MCF 10A (cell line): ENCODE measurements around the gene TAF3. TPM values are rescaled to one million over a fixed set of nuclear protein-coding genes. Genes with fewer than 3 reads are reported as not detected.

Experiments used
- BruUV-seq: library from RNA; stranded (reverse); fragments of 400-500 nt; replicated peaks from 2 replicates; lab custom pipeline; 2021; lab: Mats Ljungman, UMichigan
- CTCF ChIA-PET: fragments of 300-600 bp; sonication (Branson Sonifier 250); formaldehyde crosslinking; extraction: SDS; loops from one replicate; lab custom pipeline; 2021; ENCODE audit warnings: antibody characterized with exemption, inconsistent platforms; lab: Yijun Ruan, JAX
- POLR2A ChIA-PET: fragments of 300-600, 350-650 bp; sonication (Branson Sonifier 250); formaldehyde crosslinking; extraction: SDS; loops from one replicate; lab custom pipeline; 2020; ENCODE audit warnings: antibody characterized with exemption, inconsistent platforms; lab: Yijun Ruan, JAX
- DNase-seq: peaks from one replicate; pipeline ENCODE4 v3.0.0-alpha.2; 2018; ENCODE audit not compliant: unreplicated experiment
- H3K27ac Mint-ChIP-seq: one replicate; pipeline ENCODE4 v1.8.0; 2022; ENCODE audit warnings: mild to moderate bottlenecking, low read depth, mixed read lengths; ENCODE audit not compliant: unreplicated experiment
- H3K27me3 Mint-ChIP-seq: one replicate; pipeline ENCODE4 v1.8.0; 2022; ENCODE audit warnings: mixed read lengths; ENCODE audit not compliant: insufficient read depth, unreplicated experiment
- H3K36me3 Mint-ChIP-seq: one replicate; pipeline ENCODE4 v1.8.0; 2022; ENCODE audit warnings: mild to moderate bottlenecking, moderate library complexity, mixed read lengths; ENCODE audit not compliant: insufficient read depth, unreplicated experiment
- H3K4me1 Mint-ChIP-seq: one replicate; pipeline ENCODE4 v1.8.0; 2022; ENCODE audit warnings: mixed read lengths; ENCODE audit not compliant: insufficient read depth, unreplicated experiment
- H3K4me3 Mint-ChIP-seq: one replicate; pipeline ENCODE4 v1.8.0; 2022; ENCODE audit warnings: mild to moderate bottlenecking, moderate library complexity, mixed read lengths; ENCODE audit not compliant: unreplicated experiment
- H3K9me3 Mint-ChIP-seq: one replicate; pipeline ENCODE4 v1.8.0; 2022; ENCODE audit warnings: mixed read lengths; ENCODE audit not compliant: unreplicated experiment
- CTCF ChIP-seq: fragments of 200-600 bp; IDR thresholded peaks from one replicate; pipeline ENCODE4 v1.8.0; 2022; ENCODE audit warnings: antibody characterized with exemption, mild to moderate bottlenecking; ENCODE audit not compliant: unreplicated experiment
- intact Hi-C: fragments of 100-400 bp; cut with micrococcal nuclease; formaldehyde crosslinking; loops from 2 replicates; pipeline ENCODE4 v1.14.1; 2022
- total RNA-seq: library from RNA; stranded (reverse); gene quantifications from 2 replicates; pipeline ENCODE4 v1.2.3, GENCODE V29; 2022

Gene TAF3
- total RNA-seq, 1 experiment from 2014 or later, result 9.9 TPM

DNA sequence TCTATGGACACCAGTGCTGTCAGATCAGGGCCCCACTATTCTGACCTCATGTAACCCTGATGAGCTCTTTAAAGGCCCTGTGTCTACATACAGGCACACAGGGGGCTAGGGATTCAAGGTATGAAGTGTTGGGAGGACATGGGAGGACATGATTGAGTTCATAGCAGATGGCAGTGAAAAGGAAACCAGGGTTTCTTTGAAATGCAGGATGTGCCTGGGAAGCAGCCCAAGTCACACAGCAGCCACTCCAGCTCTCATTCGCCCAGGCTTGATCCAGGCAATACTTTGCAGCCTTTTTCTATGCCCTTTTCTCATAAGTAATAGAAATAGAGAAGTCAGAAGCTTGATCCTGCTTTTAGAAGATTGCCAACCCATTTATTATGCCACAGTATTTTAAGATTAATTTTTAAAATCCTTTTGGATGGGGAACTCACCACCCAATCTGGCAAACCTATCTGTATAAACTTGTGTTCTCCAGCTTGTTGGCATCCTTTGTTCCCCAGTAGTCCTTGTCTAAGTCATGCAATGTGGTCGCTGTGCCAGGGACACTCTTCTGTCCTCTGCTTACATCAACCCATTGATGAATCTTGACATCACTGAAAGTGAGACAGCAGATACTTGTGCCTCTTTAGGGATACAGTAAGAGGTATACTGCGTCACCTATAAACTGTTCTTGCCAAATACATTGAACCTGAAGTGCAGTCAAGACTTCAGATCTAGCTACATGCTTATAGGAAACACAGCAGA is 95.0 kb downstream of the TAF3 start:
- Mint-ChIP-seq H3K4me1 (no peaks in the 10 kb centered on the region), H3K4me3 (no peak overlapping the region), H3K36me3 (no peaks in the 10 kb centered on the region), H3K9me3 (no peaks in the 10 kb centered on the region), H3K27ac (no peak overlapping the region), H3K27me3 (no peaks in the 10 kb centered on the region)
- BruUV-seq, result no TSS peak
- intact Hi-C loops, result no loop called here
- no peak for DNase-seq
- ChIA-PET CTCF (no interaction called here), POLR2A (interaction anchor here (0.6 kb wide), 1 partner anchor 987 kb away, joined by 3 read pairs; no protein-coding TSS in a partner anchor)
- TF ChIP-seq CTCF, result no peak

DNA sequence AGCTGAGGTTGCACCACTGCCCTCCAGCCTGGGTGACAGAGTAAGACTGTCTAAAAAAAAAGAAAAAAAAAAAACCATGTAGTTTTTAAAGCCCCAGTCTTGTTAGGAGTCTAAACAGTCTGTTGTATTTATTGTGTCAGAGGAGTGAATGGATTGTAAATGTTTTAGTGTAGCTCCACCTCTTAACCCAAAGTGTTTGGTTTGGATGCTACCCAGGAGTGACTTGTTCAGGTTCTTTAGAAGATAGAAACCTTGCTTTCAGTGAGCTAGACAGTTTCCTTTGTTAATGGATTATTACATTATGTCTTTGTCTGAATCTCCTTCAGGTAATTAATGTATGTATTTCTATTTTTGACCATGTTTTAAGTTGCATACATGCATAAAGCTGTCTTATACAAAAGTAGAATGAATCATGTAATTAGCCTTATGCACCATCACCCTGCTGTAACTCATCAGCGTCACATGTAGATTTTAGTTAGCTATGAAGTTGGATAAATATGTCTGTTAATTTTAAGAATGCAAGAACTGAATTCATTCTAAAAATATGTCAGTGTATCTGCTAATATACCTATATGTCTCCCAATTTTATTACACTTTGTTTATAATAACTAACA is 97.7 kb downstream of the TAF3 start:
- Mint-ChIP-seq H3K36me3 (no peaks in the 10 kb centered on the region), H3K27me3 (no peaks in the 10 kb centered on the region), H3K9me3 (no peaks in the 10 kb centered on the region), H3K4me1 (no peaks in the 10 kb centered on the region), H3K27ac (no peak overlapping the region), H3K4me3 (no peak overlapping the region)
- intact Hi-C loops, result no loop called here
- POLR2A ChIA-PET, result no interaction called here
- CTCF ChIA-PET, result interaction anchor here (0.7 kb wide), 1 partner anchor 1395 kb away, joined by 3 read pairs; no protein-coding TSS in a partner anchor
- TF ChIP-seq CTCF, result no peak
- DNase-seq, result peak; percentile 63
- BruUV-seq, result no TSS peak

GRCh38 chr10:7917736-7918135 is 99.4 kb downstream of the TAF3 start:
- no peak overlapping the region for H3K27ac Mint-ChIP-seq
- no peaks in the 10 kb centered on the region for H3K36me3 Mint-ChIP-seq
- no peaks in the 10 kb centered on the region for H3K27me3 Mint-ChIP-seq
- H3K4me3 Mint-ChIP-seq, result no peak overlapping the region
- no peak for TF ChIP-seq CTCF
- DNase-seq, result no peak
- ChIA-PET POLR2A (interaction anchor here (1.1 kb wide), 1 partner anchor 129 kb away, joined by 3 read pairs; the partner anchor contains the start of genes ATP5F1C and KIN), CTCF (no interaction called here)
- no peaks in the 10 kb centered on the region for H3K4me1 Mint-ChIP-seq
- no peaks in the 10 kb centered on the region for H3K9me3 Mint-ChIP-seq
- intact Hi-C loops, result no loop called here
- no TSS peak for BruUV-seq

DNA sequence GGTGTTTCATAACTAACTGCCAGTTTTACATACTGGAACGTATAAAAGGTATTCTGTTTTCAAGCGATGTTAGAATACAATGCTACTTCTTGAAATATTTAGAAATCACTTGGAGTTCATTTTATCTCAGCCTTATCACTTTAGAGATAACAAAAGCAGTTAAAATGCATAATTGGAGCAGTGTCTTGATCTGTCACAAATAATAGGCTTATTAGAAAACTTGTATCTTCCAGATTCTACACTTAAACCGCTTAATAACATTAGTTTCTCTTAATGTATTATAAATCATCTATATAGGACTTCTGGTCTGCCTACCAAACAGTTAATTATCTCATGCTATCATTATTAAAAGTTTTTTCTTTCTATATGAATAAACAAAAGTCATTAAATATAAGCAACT is 104.4 kb downstream of the TAF3 start:
- H3K36me3 Mint-ChIP-seq, result no peaks in the 10 kb centered on the region
- BruUV-seq, result no TSS peak
- CTCF ChIA-PET, result no interaction called here
- intact Hi-C loops, result no loop called here
- H3K4me1 Mint-ChIP-seq, result no peaks in the 10 kb centered on the region
- DNase-seq, result no peak
- TF ChIP-seq CTCF, result no peak
- no peaks in the 10 kb centered on the region for H3K27me3 Mint-ChIP-seq
- H3K9me3 Mint-ChIP-seq, result no peaks in the 10 kb centered on the region
- POLR2A ChIA-PET, result no interaction called here
- H3K4me3 Mint-ChIP-seq, result no peak overlapping the region
- no peak overlapping the region for H3K27ac Mint-ChIP-seq
